Measurements from ENCODE around the gene G6PC3.

The G6PC3 gene

GRCh38 chr17:44121997-44122815 lies 51.7 kb downstream of the G6PC3 start:
- DNase-seq (ENCODE audit: low read depth in 2 of 2): no peak

DNA sequence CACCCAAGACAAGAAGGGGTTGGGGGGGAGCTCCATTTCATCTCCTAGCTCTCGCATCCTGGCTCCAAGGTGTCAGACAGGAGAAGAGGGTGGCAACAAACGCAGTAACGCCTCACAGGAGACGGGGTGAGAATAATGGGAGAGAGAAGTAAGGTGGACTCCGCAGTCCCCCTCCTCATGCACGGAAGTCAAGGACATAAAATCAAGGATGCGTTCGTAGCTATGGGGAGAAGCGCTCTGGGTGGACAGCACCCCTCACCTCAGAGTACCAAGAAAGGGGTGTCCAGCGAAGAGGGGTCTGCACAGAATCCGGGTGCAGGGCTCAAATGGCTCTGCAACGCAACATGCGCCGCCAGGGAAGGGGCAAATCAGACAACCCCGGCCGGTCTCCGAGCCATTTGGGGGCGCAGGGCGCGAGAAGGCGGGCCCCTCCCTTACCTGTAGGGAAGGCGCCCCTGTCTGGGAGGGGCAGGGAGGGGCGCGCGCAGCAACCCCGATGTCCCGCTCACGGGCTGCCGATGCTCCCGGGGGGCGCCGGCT lies 52.4 kb downstream of the G6PC3 start:
- DNase-seq (ENCODE audit: low read depth in 2 of 2): no peak

DNA sequence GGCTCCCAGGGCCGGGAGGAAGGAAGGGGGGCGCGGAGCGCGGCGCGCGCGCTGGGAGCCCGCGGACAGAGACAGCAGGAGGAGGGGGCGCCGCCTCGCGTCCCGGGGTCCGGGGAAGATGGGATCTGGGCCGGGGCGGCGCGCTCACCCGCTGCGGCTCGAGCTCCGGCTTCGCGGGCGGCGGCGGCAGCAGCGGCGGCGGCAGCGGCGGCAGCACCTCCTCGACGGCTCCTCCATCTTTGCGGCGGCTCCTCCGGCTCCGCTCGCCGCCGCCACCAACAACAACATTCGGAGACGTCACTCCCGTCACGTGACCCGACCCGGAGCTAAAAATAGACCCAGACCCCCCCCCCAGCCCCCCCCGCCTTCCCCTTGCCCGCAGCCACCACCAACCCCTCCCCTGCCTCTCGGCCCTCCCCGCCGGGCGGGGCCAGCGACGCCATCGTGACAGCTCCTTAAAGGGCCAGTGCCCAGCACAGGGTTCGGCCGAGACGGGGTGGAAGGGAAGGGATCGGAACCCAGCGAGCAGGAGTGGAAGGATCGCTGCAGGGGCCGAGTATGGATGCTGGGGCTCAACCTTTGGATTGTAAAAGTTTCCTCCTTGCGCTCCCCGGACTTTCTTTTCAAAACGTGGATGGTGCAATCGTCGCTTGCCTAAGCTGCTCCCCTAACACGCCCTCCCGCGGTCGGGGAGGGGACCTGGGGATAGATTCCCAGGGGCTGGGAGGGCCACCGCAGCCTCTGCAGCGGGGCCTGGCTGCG lies 53.0 kb downstream of the G6PC3 start, which contains the start of gene HDAC5:
HDAC5 (minus strand) TSS at position 286 of the 762 bp plus-strand sequence. CDS start 6,126 bp downstream, outside the sequence.
- DNase-seq (ENCODE audit: low read depth in 2 of 2): peak; percentile 89 to 90

GRCh38 chr17:44124118-44124438 lies 53.5 kb downstream of the G6PC3 start:
- no peak for DNase-seq (ENCODE audit: low read depth in 2 of 2)
